Fibroblast of skin of abdomen (primary cell): ENCODE results near the gene INSIG1.

Experiments
- DNase-seq: peaks from one replicate; pipeline ENCODE4 v3.0.0-alpha.2; 2013

INSIG1 gene

GRCh38 chr7:155285423-155285822 is 12.3 kb upstream of the INSIG1 start:
- DNase-seq = no peak

- DNase-seq = no peak
Observed at GRCh38 chr7:155285833-155286232, 11.8 kb upstream of the INSIG1 start.

GRCh38 chr7:155286686-155287085 is 11.0 kb upstream of the INSIG1 start:
- no peak for DNase-seq

GRCh38 chr7:155287284-155287935 is 10.3 kb upstream of the INSIG1 start:
- no peak for DNase-seq

GRCh38 chr7:155288055-155288454 is 9.6 kb upstream of the INSIG1 start:
- no peak for DNase-seq

GRCh38 chr7:155289107-155289506 is 8.6 kb upstream of the INSIG1 start:
- DNase-seq = no peak

GRCh38 chr7:155289949-155290501 is 7.7 kb upstream of the INSIG1 start:
- no peak for DNase-seq

GRCh38 chr7:155291045-155291530 is 6.6 kb upstream of the INSIG1 start:
- DNase-seq = no peak

- no peak for DNase-seq
Observed at GRCh38 chr7:155291729-155292128, 5.9 kb upstream of the INSIG1 start.

- no peak for DNase-seq
Observed at GRCh38 chr7:155292680-155293226, 4.9 kb upstream of the INSIG1 start.

GRCh38 chr7:155293721-155294510 is 3.8 kb upstream of the INSIG1 start:
- no peak for DNase-seq

GRCh38 chr7:155294511-155294778 is 3.2 kb upstream of the INSIG1 start:
- no peak for DNase-seq

GRCh38 chr7:155295511-155295910 is 2.2 kb upstream of the INSIG1 start:
- DNase-seq = no peak

GRCh38 chr7:155296006-155296787 is 1.5 kb upstream of the INSIG1 start:
- no peak for DNase-seq

GRCh38 chr7:155296788-155297516 is 726 bp upstream of the INSIG1 start:
- DNase-seq = peak; percentile 84

- no peak for DNase-seq
Observed at GRCh38 chr7:155298288-155298833, 683 bp downstream of the INSIG1 start.

GRCh38 chr7:155298834-155299534 is 1.3 kb downstream of the INSIG1 start:
- DNase-seq = peak; percentile 90

GRCh38 chr7:155299535-155300202 is 2.0 kb downstream of the INSIG1 start:
- DNase-seq = no peak

GRCh38 chr7:155300641-155301452 is 3.2 kb downstream of the INSIG1 start:
- no peak for DNase-seq
